ENCODE measurements around the gene MYT1. TPM values are rescaled to one million over a fixed set of nuclear protein-coding genes. Genes with fewer than 3 reads are reported as not detected.
A peak's percentile ranks its signal among the peaks of the same experiment; 100 is the strongest.

The MYT1 gene
- total and polyA plus RNA-seq, 2 of the 13 experiments (the other 11 are each of a cell fraction or from before 2014, with no cell fraction given) = 0.58 to 2.5 TPM

DNA sequence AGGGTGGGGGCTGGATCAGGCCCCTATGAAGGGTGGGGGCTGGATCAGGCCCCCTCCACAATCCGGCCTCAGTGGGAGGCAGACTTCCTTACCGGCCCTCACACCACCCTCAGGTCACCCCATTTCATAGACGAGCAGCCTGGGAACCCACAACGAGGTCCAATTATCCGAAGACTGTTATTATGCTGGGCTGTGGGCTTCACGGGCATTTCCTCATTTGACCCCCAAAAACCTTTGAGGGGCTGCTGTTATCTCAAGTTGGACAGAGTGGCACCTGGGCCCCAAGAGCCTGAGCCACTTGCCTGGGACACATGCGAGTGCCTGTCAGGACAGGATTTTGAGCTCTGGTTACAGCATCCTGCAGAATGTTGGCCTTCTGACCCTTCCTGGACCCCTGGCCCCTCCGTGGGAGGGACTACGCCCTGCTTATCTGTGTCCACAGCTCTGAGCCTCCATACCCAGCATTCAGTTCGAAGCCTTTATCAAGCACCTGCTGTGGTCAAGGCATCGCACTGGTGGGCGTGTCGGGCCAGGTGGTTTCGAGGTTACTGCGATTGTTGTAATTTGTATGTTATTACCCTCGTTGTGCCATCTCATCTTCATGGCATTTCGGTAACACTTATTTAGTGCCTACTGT is 56.8 kb downstream of the MYT1 start (continued):
- TF ChIP-seq, protein P1, sequence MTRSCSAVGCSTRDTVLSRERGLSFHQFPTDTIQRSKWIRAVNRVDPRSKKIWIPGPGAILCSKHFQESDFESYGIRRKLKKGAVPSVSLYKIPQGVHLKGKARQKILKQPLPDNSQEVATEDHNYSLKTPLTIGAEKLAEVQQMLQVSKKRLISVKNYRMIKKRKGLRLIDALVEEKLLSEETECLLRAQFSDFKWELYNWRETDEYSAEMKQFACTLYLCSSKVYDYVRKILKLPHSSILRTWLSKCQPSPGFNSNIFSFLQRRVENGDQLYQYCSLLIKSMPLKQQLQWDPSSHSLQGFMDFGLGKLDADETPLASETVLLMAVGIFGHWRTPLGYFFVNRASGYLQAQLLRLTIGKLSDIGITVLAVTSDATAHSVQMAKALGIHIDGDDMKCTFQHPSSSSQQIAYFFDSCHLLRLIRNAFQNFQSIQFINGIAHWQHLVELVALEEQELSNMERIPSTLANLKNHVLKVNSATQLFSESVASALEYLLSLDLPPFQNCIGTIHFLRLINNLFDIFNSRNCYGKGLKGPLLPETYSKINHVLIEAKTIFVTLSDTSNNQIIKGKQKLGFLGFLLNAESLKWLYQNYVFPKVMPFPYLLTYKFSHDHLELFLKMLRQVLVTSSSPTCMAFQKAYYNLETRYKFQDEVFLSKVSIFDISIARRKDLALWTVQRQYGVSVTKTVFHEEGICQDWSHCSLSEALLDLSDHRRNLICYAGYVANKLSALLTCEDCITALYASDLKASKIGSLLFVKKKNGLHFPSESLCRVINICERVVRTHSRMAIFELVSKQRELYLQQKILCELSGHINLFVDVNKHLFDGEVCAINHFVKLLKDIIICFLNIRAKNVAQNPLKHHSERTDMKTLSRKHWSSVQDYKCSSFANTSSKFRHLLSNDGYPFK (CRISPR knock-in tag; IDR thresholded peaks at IDR 0.05; ENCODE audit: borderline replicate concordance) = peak; percentile 76; the same call in 1 of the 2 replicates
- TF ChIP-seq, protein P2, sequence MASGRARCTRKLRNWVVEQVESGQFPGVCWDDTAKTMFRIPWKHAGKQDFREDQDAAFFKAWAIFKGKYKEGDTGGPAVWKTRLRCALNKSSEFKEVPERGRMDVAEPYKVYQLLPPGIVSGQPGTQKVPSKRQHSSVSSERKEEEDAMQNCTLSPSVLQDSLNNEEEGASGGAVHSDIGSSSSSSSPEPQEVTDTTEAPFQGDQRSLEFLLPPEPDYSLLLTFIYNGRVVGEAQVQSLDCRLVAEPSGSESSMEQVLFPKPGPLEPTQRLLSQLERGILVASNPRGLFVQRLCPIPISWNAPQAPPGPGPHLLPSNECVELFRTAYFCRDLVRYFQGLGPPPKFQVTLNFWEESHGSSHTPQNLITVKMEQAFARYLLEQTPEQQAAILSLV (CRISPR knock-in tag; IDR thresholded peaks at IDR 0.05; ENCODE audit: borderline replicate concordance) = no peak
- TF ChIP-seq, protein P3, sequence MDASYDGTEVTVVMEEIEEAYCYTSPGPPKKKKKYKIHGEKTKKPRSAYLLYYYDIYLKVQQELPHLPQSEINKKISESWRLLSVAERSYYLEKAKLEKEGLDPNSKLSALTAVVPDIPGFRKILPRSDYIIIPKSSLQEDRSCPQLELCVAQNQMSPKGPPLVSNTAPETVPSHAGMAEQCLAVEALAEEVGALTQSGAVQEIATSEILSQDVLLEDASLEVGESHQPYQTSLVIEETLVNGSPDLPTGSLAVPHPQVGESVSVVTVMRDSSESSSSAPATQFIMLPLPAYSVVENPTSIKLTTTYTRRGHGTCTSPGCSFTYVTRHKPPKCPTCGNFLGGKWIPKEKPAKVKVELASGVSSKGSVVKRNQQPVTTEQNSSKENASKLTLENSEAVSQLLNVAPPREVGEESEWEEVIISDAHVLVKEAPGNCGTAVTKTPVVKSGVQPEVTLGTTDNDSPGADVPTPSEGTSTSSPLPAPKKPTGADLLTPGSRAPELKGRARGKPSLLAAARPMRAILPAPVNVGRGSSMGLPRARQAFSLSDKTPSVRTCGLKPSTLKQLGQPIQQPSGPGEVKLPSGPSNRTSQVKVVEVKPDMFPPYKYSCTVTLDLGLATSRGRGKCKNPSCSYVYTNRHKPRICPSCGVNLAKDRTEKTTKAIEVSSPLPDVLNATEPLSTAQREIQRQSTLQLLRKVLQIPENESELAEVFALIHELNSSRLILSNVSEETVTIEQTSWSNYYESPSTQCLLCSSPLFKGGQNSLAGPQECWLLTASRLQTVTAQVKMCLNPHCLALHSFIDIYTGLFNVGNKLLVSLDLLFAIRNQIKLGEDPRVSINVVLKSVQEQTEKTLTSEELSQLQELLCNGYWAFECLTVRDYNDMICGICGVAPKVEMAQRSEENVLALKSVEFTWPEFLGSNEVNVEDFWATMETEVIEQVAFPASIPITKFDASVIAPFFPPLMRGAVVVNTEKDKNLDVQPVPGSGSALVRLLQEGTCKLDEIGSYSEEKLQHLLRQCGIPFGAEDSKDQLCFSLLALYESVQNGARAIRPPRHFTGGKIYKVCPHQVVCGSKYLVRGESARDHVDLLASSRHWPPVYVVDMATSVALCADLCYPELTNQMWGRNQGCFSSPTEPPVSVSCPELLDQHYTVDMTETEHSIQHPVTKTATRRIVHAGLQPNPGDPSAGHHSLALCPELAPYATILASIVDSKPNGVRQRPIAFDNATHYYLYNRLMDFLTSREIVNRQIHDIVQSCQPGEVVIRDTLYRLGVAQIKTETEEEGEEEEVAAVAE (CRISPR knock-in tag; IDR thresholded peaks at IDR 0.05; ENCODE audit: borderline replicate concordance) = no peak
- TF ChIP-seq, protein P4, sequence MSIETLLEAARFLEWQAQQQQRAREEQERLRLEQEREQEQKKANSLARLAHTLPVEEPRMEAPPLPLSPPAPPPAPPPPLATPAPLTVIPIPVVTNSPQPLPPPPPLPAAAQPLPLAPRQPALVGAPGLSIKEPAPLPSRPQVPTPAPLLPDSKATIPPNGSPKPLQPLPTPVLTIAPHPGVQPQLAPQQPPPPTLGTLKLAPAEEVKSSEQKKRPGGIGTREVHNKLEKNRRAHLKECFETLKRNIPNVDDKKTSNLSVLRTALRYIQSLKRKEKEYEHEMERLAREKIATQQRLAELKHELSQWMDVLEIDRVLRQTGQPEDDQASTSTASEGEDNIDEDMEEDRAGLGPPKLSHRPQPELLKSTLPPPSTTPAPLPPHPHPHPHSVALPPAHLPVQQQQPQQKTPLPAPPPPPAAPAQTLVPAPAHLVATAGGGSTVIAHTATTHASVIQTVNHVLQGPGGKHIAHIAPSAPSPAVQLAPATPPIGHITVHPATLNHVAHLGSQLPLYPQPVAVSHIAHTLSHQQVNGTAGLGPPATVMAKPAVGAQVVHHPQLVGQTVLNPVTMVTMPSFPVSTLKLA (IDR thresholded peaks at IDR 0.05) = no peak
- peak; percentile 80 for TF ChIP-seq SP4 (CRISPR knock-in tag; IDR thresholded peaks at IDR 0.05)
- TF ChIP-seq RELA (CRISPR knock-in tag; IDR thresholded peaks at IDR 0.05) = no peak
- no peak for TF ChIP-seq CHCHD3 (CRISPR knock-in tag; IDR thresholded peaks at IDR 0.05)
- no peak for TF ChIP-seq HMGA1 (CRISPR knock-in tag; conservative IDR thresholded peaks at IDR 0.05)
- TF ChIP-seq, protein P5, sequence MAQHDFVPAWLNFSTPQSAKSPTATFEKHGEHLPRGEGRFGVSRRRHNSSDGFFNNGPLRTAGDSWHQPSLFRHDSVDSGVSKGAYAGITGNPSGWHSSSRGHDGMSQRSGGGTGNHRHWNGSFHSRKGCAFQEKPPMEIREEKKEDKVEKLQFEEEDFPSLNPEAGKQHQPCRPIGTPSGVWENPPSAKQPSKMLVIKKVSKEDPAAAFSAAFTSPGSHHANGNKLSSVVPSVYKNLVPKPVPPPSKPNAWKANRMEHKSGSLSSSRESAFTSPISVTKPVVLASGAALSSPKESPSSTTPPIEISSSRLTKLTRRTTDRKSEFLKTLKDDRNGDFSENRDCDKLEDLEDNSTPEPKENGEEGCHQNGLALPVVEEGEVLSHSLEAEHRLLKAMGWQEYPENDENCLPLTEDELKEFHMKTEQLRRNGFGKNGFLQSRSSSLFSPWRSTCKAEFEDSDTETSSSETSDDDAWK (CRISPR knock-in tag; IDR thresholded peaks at IDR 0.05) = no peak
- TF ChIP-seq, protein P6, sequence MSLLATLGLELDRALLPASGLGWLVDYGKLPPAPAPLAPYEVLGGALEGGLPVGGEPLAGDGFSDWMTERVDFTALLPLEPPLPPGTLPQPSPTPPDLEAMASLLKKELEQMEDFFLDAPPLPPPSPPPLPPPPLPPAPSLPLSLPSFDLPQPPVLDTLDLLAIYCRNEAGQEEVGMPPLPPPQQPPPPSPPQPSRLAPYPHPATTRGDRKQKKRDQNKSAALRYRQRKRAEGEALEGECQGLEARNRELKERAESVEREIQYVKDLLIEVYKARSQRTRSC (CRISPR knock-in tag; IDR thresholded peaks at IDR 0.05; ENCODE audit: low read depth) = no peak
- peak; percentile 88; the same call in 1 of the 2 replicates for TF ChIP-seq ZBTB7A (CRISPR knock-in tag; IDR thresholded peaks at IDR 0.05)
- TF ChIP-seq ZNF484 (CRISPR knock-in tag; IDR thresholded peaks at IDR 0.05; ENCODE audit: borderline replicate concordance, low read depth) = no peak
- TF ChIP-seq GATA4 (IDR thresholded peaks at IDR 0.05; ENCODE audit: borderline replicate concordance, low read depth) = no peak
- no peak for TF ChIP-seq CHD2 (IDR thresholded peaks at IDR 0.05; ENCODE audit: low read depth, low read length)
- TF ChIP-seq ZFYVE20 (CRISPR knock-in tag; IDR thresholded peaks at IDR 0.05; ENCODE audit: borderline replicate concordance, low read depth) = no peak
- TF ChIP-seq KDM4B (CRISPR knock-in tag; IDR thresholded peaks at IDR 0.05) = no peak
- TF ChIP-seq, protein P7, sequence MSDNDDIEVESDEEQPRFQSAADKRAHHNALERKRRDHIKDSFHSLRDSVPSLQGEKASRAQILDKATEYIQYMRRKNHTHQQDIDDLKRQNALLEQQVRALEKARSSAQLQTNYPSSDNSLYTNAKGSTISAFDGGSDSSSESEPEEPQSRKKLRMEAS (IDR thresholded peaks at IDR 0.05) = peak; percentile 56

Measured in HepG2 (cell line).